ENCODE results near the gene HOXD3.

GRCh38 chr2:176123411-176124109 is 33.5 kb upstream of the HOXD3 start:
- TF ChIP-seq CTCF (conservative IDR thresholded peaks at IDR 0.05 in 1 of 2, IDR thresholded peaks at IDR 0.05 in 1 of 2; ENCODE audit: low read depth in 1 of 2, low read length in 2 of 2) (no peak), EZH2 (IDR thresholded peaks at IDR 0.05; ENCODE audit: low read length, missing control alignments) (peak; percentile 94)

Measured in fibroblast of lung (primary cell).